Stimulated activated effector memory CD8-positive, alpha-beta T cell treated with anti-CD3 and anti-CD28 coated beads, Interleukin-12 subunit alpha, Interleukin-12 subunit beta, amount 100 ng/mL, for 72 hours (primary cell): ENCODE measurements around the gene TMEM165.
A peak's percentile ranks its signal among the peaks of the same experiment; 100 is the strongest.
"Not testable (repeated sequence)": the region's sequence is repeated elsewhere in the genome, so short reads cannot be mapped to it uniquely, and the experiment has no call there.

Source experiments
- ATAC-seq: fragments of 150-1000 bp; cut with Tn5 transposase; 2 replicates; pipeline ENCODE4 v1.10.0; 2021
- DNase-seq, 2 donors: peaks; one replicate each; pipeline ENCODE4 v3.0.0; 2021 to 2022; ENCODE audit warnings: low spot score in 2 of 2
- H3K27ac Mint-ChIP-seq: one replicate; pipeline ENCODE4 v1.8.0; 2022; ENCODE audit warnings: mild to moderate bottlenecking, mixed read lengths
- H3K36me3 Mint-ChIP-seq: one replicate; pipeline ENCODE4 v1.8.0; 2022; ENCODE audit warnings: mild to moderate bottlenecking, mixed read lengths
- H3K4me1 Mint-ChIP-seq: one replicate; pipeline ENCODE4 v1.8.0; 2022; ENCODE audit warnings: mixed read lengths
- H3K4me3 Mint-ChIP-seq: one replicate; pipeline ENCODE4 v1.8.0; 2022; ENCODE audit warnings: mild to moderate bottlenecking, mixed read lengths
- H3K9me3 Mint-ChIP-seq: one replicate; pipeline ENCODE4 v1.8.0; 2022; ENCODE audit warnings: mixed read lengths

The TMEM165 gene, protein sequence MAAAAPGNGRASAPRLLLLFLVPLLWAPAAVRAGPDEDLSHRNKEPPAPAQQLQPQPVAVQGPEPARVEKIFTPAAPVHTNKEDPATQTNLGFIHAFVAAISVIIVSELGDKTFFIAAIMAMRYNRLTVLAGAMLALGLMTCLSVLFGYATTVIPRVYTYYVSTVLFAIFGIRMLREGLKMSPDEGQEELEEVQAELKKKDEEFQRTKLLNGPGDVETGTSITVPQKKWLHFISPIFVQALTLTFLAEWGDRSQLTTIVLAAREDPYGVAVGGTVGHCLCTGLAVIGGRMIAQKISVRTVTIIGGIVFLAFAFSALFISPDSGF

GRCh38 chr4:55395529-55396307, at the start of gene TMEM165:
TMEM165 (plus strand) TSS chr4:55395957; CDS start chr4:55396190, 233 bp downstream.
- peak; percentile 85 to 94 for DNase-seq
- peak within 1 kb of the TSS; percentile 90 for H3K27ac Mint-ChIP-seq
- peak; percentile 97 for ATAC-seq
- peaks cover 44% of the 10 kb centered on the region for H3K36me3 Mint-ChIP-seq
- H3K9me3 Mint-ChIP-seq: no peaks in the 10 kb centered on the region
- peak within 1 kb of the TSS; percentile 89 for H3K4me3 Mint-ChIP-seq
- H3K4me1 Mint-ChIP-seq: peaks cover 36% of the 10 kb centered on the region

- H3K4me1 Mint-ChIP-seq: peaks cover 19% of the 10 kb centered on the region
- peak; percentile 95 to 96 for DNase-seq
- peak within 1 kb of the TSS; percentile 74 for H3K27ac Mint-ChIP-seq
- H3K9me3 Mint-ChIP-seq: no peaks in the 10 kb centered on the region
- H3K36me3 Mint-ChIP-seq: no peaks in the 10 kb centered on the region
- peak within 1 kb of the TSS; percentile 74 for H3K4me3 Mint-ChIP-seq
- peak; percentile 95 for ATAC-seq
Measured at GRCh38 chr4:55345980-55346850, 49.5 kb upstream of the TMEM165 start, which contains the start of gene SRD5A3. SRD5A3 (plus strand) TSS chr4:55346242; CDS start chr4:55346337, 95 bp downstream.

GRCh38 chr4:55346851-55347255, 48.9 kb upstream of the TMEM165 start:
- Mint-ChIP-seq H3K27ac (peak overlapping the region; percentile 74), H3K36me3 (no peaks in the 10 kb centered on the region), H3K9me3 (no peaks in the 10 kb centered on the region), H3K4me3 (peak overlapping the region; percentile 74), H3K4me1 (peaks cover 19% of the 10 kb centered on the region)
- DNase-seq (no peak), ATAC-seq (no peak)

- H3K27ac Mint-ChIP-seq: peak overlapping the region; percentile 74
- ATAC-seq (no peak), DNase-seq (no peak)
- H3K36me3 Mint-ChIP-seq: no peaks in the 10 kb centered on the region
- no peaks in the 10 kb centered on the region for H3K9me3 Mint-ChIP-seq
- H3K4me3 Mint-ChIP-seq: peak overlapping the region; percentile 74
- H3K4me1 Mint-ChIP-seq: peaks cover 19% of the 10 kb centered on the region
Measured at GRCh38 chr4:55347610-55348228, 48.0 kb upstream of the TMEM165 start.

DNA sequence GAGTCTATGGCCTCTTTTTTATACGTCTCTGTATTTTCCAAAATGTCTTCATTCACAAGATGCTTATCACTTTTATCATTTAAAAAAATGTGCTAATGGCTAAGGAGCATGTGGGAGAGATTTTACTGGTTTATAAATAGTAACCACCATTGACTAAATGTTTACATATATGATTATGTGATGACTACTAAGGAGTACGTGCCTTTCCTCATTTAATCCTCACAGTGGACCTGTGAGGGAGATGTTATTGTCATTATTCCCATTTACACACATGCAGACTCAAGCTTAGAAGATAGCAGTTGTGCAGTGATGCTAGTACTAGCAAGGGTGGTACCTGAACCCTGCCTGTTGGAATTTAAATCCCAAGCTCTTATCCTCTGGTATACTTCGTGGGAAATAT, 47.3 kb upstream of the TMEM165 start:
- no peaks in the 10 kb centered on the region for H3K36me3 Mint-ChIP-seq
- peaks cover 19% of the 10 kb centered on the region for H3K4me1 Mint-ChIP-seq
- H3K4me3 Mint-ChIP-seq: peak overlapping the region; percentile 74
- H3K27ac Mint-ChIP-seq: peak overlapping the region; percentile 74
- DNase-seq (no peak), ATAC-seq (no peak)
- no peaks in the 10 kb centered on the region for H3K9me3 Mint-ChIP-seq

- ATAC-seq, H3K4me3 Mint-ChIP-seq, DNase-seq, H3K9me3 Mint-ChIP-seq, H3K27ac Mint-ChIP-seq, H3K36me3 Mint-ChIP-seq: not testable (repeated sequence)
- peaks cover 16% of the 10 kb centered on the region for H3K4me1 Mint-ChIP-seq
Measured at GRCh38 chr4:55350870-55351269, 44.9 kb upstream of the TMEM165 start.

- H3K9me3 Mint-ChIP-seq: no peaks in the 10 kb centered on the region
- peaks cover 15% of the 10 kb centered on the region for H3K4me1 Mint-ChIP-seq
- ATAC-seq (no peak), DNase-seq (no peak)
- H3K36me3 Mint-ChIP-seq: no peaks in the 10 kb centered on the region
- no peak overlapping the region for H3K27ac Mint-ChIP-seq
- H3K4me3 Mint-ChIP-seq: no peak overlapping the region
Measured at GRCh38 chr4:55351824-55352223, 43.9 kb upstream of the TMEM165 start.

DNA sequence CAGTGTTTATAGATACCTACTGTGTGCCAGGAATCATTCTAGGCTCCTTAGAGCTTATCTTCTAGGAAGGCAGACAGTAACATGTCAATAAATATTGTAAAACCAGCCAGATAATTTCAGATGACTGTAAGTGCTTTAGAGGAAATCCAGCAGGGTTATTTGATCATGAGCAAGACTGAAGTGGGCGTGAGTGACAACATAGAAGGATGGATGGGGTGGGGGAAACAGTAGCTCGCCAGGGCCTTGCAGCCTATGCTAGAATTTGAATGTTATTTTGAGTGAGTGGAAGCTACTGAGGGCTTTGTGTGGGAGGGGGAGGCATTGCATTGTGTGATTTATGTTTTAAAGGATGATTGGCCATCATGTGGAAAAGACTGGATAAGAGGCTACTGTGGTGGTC, 43.0 kb upstream of the TMEM165 start:
- H3K27ac Mint-ChIP-seq: no peak overlapping the region
- H3K4me1 Mint-ChIP-seq: peaks cover 5% of the 10 kb centered on the region

DNA sequence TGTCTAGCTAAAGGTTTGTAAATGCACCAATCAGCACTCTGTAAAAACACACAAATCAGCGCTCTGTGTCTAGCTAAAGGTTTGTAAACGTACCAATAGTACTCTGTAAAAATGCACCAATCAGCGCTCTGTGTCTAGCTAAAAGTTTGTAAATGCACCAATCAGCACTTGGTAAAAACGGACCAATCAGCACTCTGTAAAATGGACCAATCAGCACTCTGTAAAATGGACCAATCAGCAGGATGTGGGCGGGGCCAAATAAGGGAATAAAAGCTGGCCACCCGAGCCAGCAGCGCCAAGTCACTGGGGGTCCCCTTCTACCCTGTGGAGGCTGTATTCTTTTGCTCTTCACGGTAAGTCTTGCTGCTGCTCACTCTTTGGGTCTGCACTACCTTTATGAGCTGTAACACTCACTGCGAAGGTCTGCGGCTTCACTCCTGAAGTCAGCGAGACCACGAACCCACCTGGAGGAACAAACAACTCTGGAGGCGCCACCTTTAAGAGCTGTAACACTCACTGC, 42.5 kb upstream of the TMEM165 start:
- ATAC-seq, H3K27ac Mint-ChIP-seq, DNase-seq, H3K36me3 Mint-ChIP-seq, H3K4me3 Mint-ChIP-seq, H3K4me1 Mint-ChIP-seq, H3K9me3 Mint-ChIP-seq: not testable (repeated sequence)

More for the DNA sequence above, 43.0 kb upstream of the TMEM165 start:
- ATAC-seq: no peak
- Mint-ChIP-seq H3K4me3 (no peak overlapping the region), H3K36me3 (no peaks in the 10 kb centered on the region), H3K9me3 (no peaks in the 10 kb centered on the region)
- no peak for DNase-seq

GRCh38 chr4:55354648-55355047, 41.1 kb upstream of the TMEM165 start:
- no peaks in the 10 kb centered on the region for H3K36me3 Mint-ChIP-seq
- H3K27ac Mint-ChIP-seq: no peak overlapping the region
- DNase-seq (no peak), ATAC-seq (no peak)
- H3K9me3 Mint-ChIP-seq: no peaks in the 10 kb centered on the region
- H3K4me1 Mint-ChIP-seq: no peaks in the 10 kb centered on the region
- H3K4me3 Mint-ChIP-seq: no peak overlapping the region

GRCh38 chr4:55355555-55355954, 40.2 kb upstream of the TMEM165 start:
- Mint-ChIP-seq H3K4me3 (no peak overlapping the region), H3K27ac (no peak overlapping the region), H3K9me3 (no peaks in the 10 kb centered on the region), H3K36me3 (no peaks in the 10 kb centered on the region), H3K4me1 (no peaks in the 10 kb centered on the region)
- ATAC-seq: no peak
- no peak for DNase-seq

- no peak for DNase-seq
Measured at GRCh38 chr4:55356991-55357461, 38.7 kb upstream of the TMEM165 start.

GRCh38 chr4:55358246-55358645, 37.5 kb upstream of the TMEM165 start:
- no peak for DNase-seq
- no peaks in the 10 kb centered on the region for H3K9me3 Mint-ChIP-seq
- no peak for ATAC-seq
- H3K4me1 Mint-ChIP-seq: no peaks in the 10 kb centered on the region
- no peaks in the 10 kb centered on the region for H3K36me3 Mint-ChIP-seq
- no peak overlapping the region for H3K4me3 Mint-ChIP-seq
- no peak overlapping the region for H3K27ac Mint-ChIP-seq

More at GRCh38 chr4:55356991-55357461, 38.7 kb upstream of the TMEM165 start:
- ATAC-seq: no peak
- Mint-ChIP-seq H3K27ac (no peak overlapping the region), H3K9me3 (no peaks in the 10 kb centered on the region), H3K4me1 (no peaks in the 10 kb centered on the region), H3K4me3 (no peak overlapping the region), H3K36me3 (no peaks in the 10 kb centered on the region)

GRCh38 chr4:55358668-55359067, 37.1 kb upstream of the TMEM165 start:
- Mint-ChIP-seq H3K27ac (no peak overlapping the region), H3K4me1 (no peaks in the 10 kb centered on the region), H3K36me3 (no peaks in the 10 kb centered on the region), H3K9me3 (no peaks in the 10 kb centered on the region), H3K4me3 (no peak overlapping the region)
- DNase-seq: no peak
- ATAC-seq: peak; percentile 91
